H9 (cell line): ENCODE results near the gene ARHGAP5. TPM values are rescaled to one million over a fixed set of nuclear protein-coding genes. Genes with fewer than 3 reads are reported as not detected.

Experiments used
- DNase-seq: peaks from one replicate; pipeline ENCODE4 v3.0.0-alpha.2; 2017
- H2AFZ ChIP-seq: one replicate; pipeline ENCODE4 v1.6.1; 2013; ENCODE audit warnings: mild to moderate bottlenecking, low read length, control low read depth, moderate library complexity
- H2AK5ac ChIP-seq: 2 replicates; pipeline ENCODE4 v1.6.1; 2013; ENCODE audit warnings: low read length, control low read depth, mixed read lengths; ENCODE audit not compliant: insufficient read length
- H2BK120ac ChIP-seq: one replicate; pipeline ENCODE4 v1.6.1; 2013; ENCODE audit warnings: low read depth, mild to moderate bottlenecking, low read length, control low read depth, inconsistent platforms; ENCODE audit not compliant: poor library complexity, severe bottlenecking
- H2BK12ac ChIP-seq: 2 replicates; pipeline ENCODE4 v1.6.1; 2013; ENCODE audit warnings: low read length, control low read depth, mixed read lengths, low read depth; ENCODE audit not compliant: insufficient read length
- H2BK15ac ChIP-seq: 2 replicates; pipeline ENCODE4 v1.6.1; 2013; ENCODE audit warnings: low read depth, low read length, control low read depth
- H2BK20ac ChIP-seq: one replicate; pipeline ENCODE4 v1.6.1; 2013; ENCODE audit warnings: low read depth, mild to moderate bottlenecking, low read length, control low read depth, inconsistent platforms; ENCODE audit not compliant: poor library complexity, severe bottlenecking
- H2BK5ac ChIP-seq: 2 replicates; pipeline ENCODE4 v1.6.1; 2013; ENCODE audit warnings: low read length, control low read depth, mixed read lengths; ENCODE audit not compliant: insufficient read length
- H3K14ac ChIP-seq: 2 replicates; pipeline ENCODE4 v1.6.1; 2013; ENCODE audit warnings: low read length, control low read depth; ENCODE audit not compliant: insufficient read depth
- H3K18ac ChIP-seq: 2 replicates; pipeline ENCODE4 v1.6.1; 2013; ENCODE audit warnings: low read depth, mild to moderate bottlenecking, mixed read lengths, low read length, control low read depth; ENCODE audit not compliant: insufficient read length
- H3K23ac ChIP-seq: 2 replicates; pipeline ENCODE4 v1.6.1; 2013; ENCODE audit warnings: low read length, control low read depth, mixed read lengths, low read depth; ENCODE audit not compliant: insufficient read length
- H3K23me2 ChIP-seq: 2 replicates; pipeline ENCODE4 v1.6.1; 2013; ENCODE audit warnings: low read depth, mild to moderate bottlenecking, mixed read lengths, low read length, control low read depth; ENCODE audit not compliant: insufficient read length, poor library complexity, severe bottlenecking
- H3K27ac ChIP-seq: 2 replicates; pipeline ENCODE4 v1.5.1; 2013; ENCODE audit warnings: low read length, control low read depth, mixed read lengths, low read depth; ENCODE audit not compliant: insufficient read length
- H3K27me3 ChIP-seq: 2 replicates; pipeline ENCODE4 v1.6.1; 2013; ENCODE audit warnings: low read length, control low read depth, inconsistent platforms; ENCODE audit not compliant: insufficient read depth
- H3K4ac ChIP-seq: 2 replicates; pipeline ENCODE4 v1.6.1; 2013; ENCODE audit warnings: low read depth, mild to moderate bottlenecking, control low read depth, inconsistent platforms, low read length, moderate library complexity
- H3K4me1 ChIP-seq: 2 replicates; pipeline ENCODE4 v1.6.1; 2013; ENCODE audit warnings: low read length, control low read depth, inconsistent platforms; ENCODE audit not compliant: insufficient read depth
- H3K4me2 ChIP-seq: 2 replicates; pipeline ENCODE4 v1.6.1; 2013; ENCODE audit warnings: low read length, control low read depth, mixed read lengths; ENCODE audit not compliant: insufficient read length, insufficient read depth
- H3K56ac ChIP-seq: 2 replicates; pipeline ENCODE4 v1.6.1; 2013; ENCODE audit warnings: low read depth, mild to moderate bottlenecking, mixed read lengths, low read length, control low read depth; ENCODE audit not compliant: insufficient read length
- H3K79me1 ChIP-seq: 2 replicates; pipeline ENCODE4 v1.6.1; 2013; ENCODE audit warnings: low read depth, mild to moderate bottlenecking, moderate library complexity, low read length, control low read depth, inconsistent platforms; ENCODE audit not compliant: insufficient read depth, poor library complexity, severe bottlenecking
- H3K79me2 ChIP-seq: 2 replicates; pipeline ENCODE4 v1.6.1; 2013; ENCODE audit warnings: low read length, control low read depth, inconsistent platforms; ENCODE audit not compliant: insufficient read depth
- H3K9ac ChIP-seq: 2 replicates; pipeline ENCODE4 v1.6.1; 2013; ENCODE audit warnings: low read length, control low read depth, mixed read lengths; ENCODE audit not compliant: insufficient read length; ENCODE audit errors: extremely low read depth
- H3K9me3 ChIP-seq: one replicate; pipeline ENCODE4 v1.6.1; 2013; ENCODE audit warnings: low read depth, low read length, inconsistent platforms; ENCODE audit not compliant: control insufficient read depth
- H3T11ph ChIP-seq: one replicate; pipeline ENCODE4 v1.6.1; 2013; ENCODE audit warnings: mild to moderate bottlenecking, low read length, control low read depth, inconsistent platforms
- H4K20me1 ChIP-seq: one replicate; pipeline ENCODE4 v1.6.1; 2013; ENCODE audit not compliant: control insufficient read depth, insufficient read length, insufficient read depth
- H4K5ac ChIP-seq: 2 replicates; pipeline ENCODE4 v1.6.1; 2013; ENCODE audit warnings: low read depth, mild to moderate bottlenecking, mixed read lengths, low read length, control low read depth; ENCODE audit not compliant: insufficient read length
- H4K8ac ChIP-seq: replicated peaks from 2 replicates; pipeline ENCODE4 v1.6.1; 2013; ENCODE audit warnings: low read length, control low read depth, mixed read lengths, low read depth; ENCODE audit not compliant: insufficient read length
- H4K91ac ChIP-seq: 2 replicates; pipeline ENCODE4 v1.6.1; 2013; ENCODE audit warnings: low read depth, mild to moderate bottlenecking, moderate library complexity, mixed read lengths, low read length, control low read depth; ENCODE audit not compliant: insufficient read length
- H3K27ac Mint-ChIP-seq, 3 experiments: 2 replicates in 2 of 3; 3 replicates in 1 of 3; pipeline ENCODE4 v1.8.0; 2020 to 2021; ENCODE audit warnings: mixed read lengths in 3 of 3, mild to moderate bottlenecking in 1 of 3, moderate library complexity in 1 of 3
- H3K27me3 Mint-ChIP-seq: 2 replicates; pipeline ENCODE4 v1.8.0; 2021; ENCODE audit warnings: low read depth, mild to moderate bottlenecking, moderate library complexity, mixed read lengths
- H3K36me3 Mint-ChIP-seq, 3 experiments: 2 replicates in 2 of 3; 3 replicates in 1 of 3; pipeline ENCODE4 v1.8.0; 2020 to 2021; ENCODE audit warnings: low read depth in 3 of 3, mixed read lengths in 3 of 3; ENCODE audit not compliant: insufficient read depth in 1 of 3
- H3K4me1 Mint-ChIP-seq, 2 experiments: 2 replicates each; pipeline ENCODE4 v1.8.0; 2020; ENCODE audit warnings: mixed read lengths in 2 of 2
- H3K4me3 Mint-ChIP-seq, 2 experiments: 2 replicates in 1 of 2; 3 replicates in 1 of 2; pipeline ENCODE4 v1.8.0; 2020 to 2021; ENCODE audit warnings: mild to moderate bottlenecking in 2 of 2, mixed read lengths in 2 of 2, moderate library complexity in 1 of 2
- H3K9me3 Mint-ChIP-seq, 2 experiments: 2 replicates in 1 of 2; 3 replicates in 1 of 2; pipeline ENCODE4 v1.8.0; 2020; ENCODE audit warnings: mild to moderate bottlenecking in 2 of 2, mixed read lengths in 2 of 2, moderate library complexity in 1 of 2
- WGBS: extraction: QIAGEN DNeasy Blood & Tissue Kit; methylation state at CpG from one replicate; pipeline ENCODE4 v1.1.7; 2013; ENCODE audit warnings: missing lambda C conversion rate, low lambda C conversion rate, mixed read lengths; ENCODE audit not compliant: insufficient read length; ENCODE audit errors: extremely low coverage; 5-methylcytosine and 5-hydroxymethylcytosine counted together
- long read RNA-seq: library from polyadenylated mRNA; unstranded; transcript quantifications from one replicate; pipeline ENCODE4 v2.0.0, GENCODE V29; 2020
- total RNA-seq: library from RNA; stranded (reverse); gene quantifications from 2 replicates; pipeline ENCODE4 v1.2.1, GENCODE V29; 2021
- TF ChIP-seq, protein P1 (sequence below): fragments of 200-600 bp; sonication (generic); conservative IDR thresholded peaks from 3 replicates; pipeline ENCODE4 v1.8.0; 2021; ENCODE audit warnings: antibody characterized with exemption, mild to moderate bottlenecking

ARHGAP5 gene
- total RNA-seq = 71.4 and 73.8 TPM in 2 replicates
- long read RNA-seq, partial matches to known transcripts = 76 of 86 reads
- long read RNA-seq, other reads (novel, unspliced or antisense) = 10 of 86 reads

- Histone ChIP-seq H3K4me2 (peak within 1 kb of the TSS; percentile 76), H3K9me3 (no peaks in the 10 kb centered on the region), H3K23me2 (peaks cover 11% of the 10 kb centered on the region), H2BK5ac (no peak within 1 kb of the TSS), H3K14ac (peak within 1 kb of the TSS; percentile 82; the same call in 1 of the 2 replicates), H3K79me2 (peaks cover 8% of the 10 kb centered on the region; the same call in 1 of the 2 replicates), H2BK120ac (peak within 1 kb of the TSS; percentile 0), H4K20me1 (no peaks in the 10 kb centered on the region), H4K91ac (no peak within 1 kb of the TSS), H3K9ac (peak within 1 kb of the TSS; percentile 75), H2AFZ (no peak within 1 kb of the TSS), H3K56ac (no peak within 1 kb of the TSS), H3K4me1 (no peaks in the 10 kb centered on the region; the same call in 1 of the 2 replicates), H3K27ac (peak within 1 kb of the TSS; percentile 66), H2BK15ac (no peak within 1 kb of the TSS), H2BK12ac (no peak within 1 kb of the TSS), H3K79me1 (no peaks in the 10 kb centered on the region), H3K18ac (peak within 1 kb of the TSS; percentile 66), H3K4ac (no peak within 1 kb of the TSS; the same call in 1 of the 2 replicates), H4K8ac (no peak within 1 kb of the TSS), H4K5ac (no peak within 1 kb of the TSS), H3T11ph (no peak within 1 kb of the TSS), H3K23ac (no peak within 1 kb of the TSS), H2AK5ac (no peak within 1 kb of the TSS), H2BK20ac (no peak within 1 kb of the TSS), H3K27me3 (no peaks in the 10 kb centered on the region)
- Mint-ChIP-seq H3K4me1 (peaks cover 34% of the 10 kb centered on the region in 2 experiments), H3K27ac (peak within 1 kb of the TSS; percentile 98 to 100 (median 99)), H3K9me3 (no peaks in the 10 kb centered on the region; a peak in 1 of 5 replicates), H3K36me3 (no peaks in the 10 kb centered on the region; a peak in 1 of 7 replicates), H3K27me3 (no peaks in the 10 kb centered on the region), H3K4me3 (peak within 1 kb of the TSS; percentile 96 to 98)
- WGBS = no CpG with 5 or more reads among the region's 98 CpGs
- TF ChIP-seq, protein P1, sequence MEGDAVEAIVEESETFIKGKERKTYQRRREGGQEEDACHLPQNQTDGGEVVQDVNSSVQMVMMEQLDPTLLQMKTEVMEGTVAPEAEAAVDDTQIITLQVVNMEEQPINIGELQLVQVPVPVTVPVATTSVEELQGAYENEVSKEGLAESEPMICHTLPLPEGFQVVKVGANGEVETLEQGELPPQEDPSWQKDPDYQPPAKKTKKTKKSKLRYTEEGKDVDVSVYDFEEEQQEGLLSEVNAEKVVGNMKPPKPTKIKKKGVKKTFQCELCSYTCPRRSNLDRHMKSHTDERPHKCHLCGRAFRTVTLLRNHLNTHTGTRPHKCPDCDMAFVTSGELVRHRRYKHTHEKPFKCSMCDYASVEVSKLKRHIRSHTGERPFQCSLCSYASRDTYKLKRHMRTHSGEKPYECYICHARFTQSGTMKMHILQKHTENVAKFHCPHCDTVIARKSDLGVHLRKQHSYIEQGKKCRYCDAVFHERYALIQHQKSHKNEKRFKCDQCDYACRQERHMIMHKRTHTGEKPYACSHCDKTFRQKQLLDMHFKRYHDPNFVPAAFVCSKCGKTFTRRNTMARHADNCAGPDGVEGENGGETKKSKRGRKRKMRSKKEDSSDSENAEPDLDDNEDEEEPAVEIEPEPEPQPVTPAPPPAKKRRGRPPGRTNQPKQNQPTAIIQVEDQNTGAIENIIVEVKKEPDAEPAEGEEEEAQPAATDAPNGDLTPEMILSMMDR = peak; percentile 26; the same call in 2 of the 3 replicates
- peak; percentile 59 for DNase-seq
These were observed at the start of gene ARHGAP5 for GRCh38 chr14:32077081-32078022. Gene ARHGAP5 (plus strand): TSS chr14:32077304. CDS start chr14:32090670, 13,366 bp downstream.
